Neuronal stem cell (in vitro differentiated cells): ENCODE data around the gene FKBP15.
A peak's percentile ranks its signal among the peaks of the same experiment; 100 is the strongest.

ENCODE experiments used
- DNase-seq: peaks from one replicate; pipeline ENCODE4 v3.0.0-alpha.2; 2013; ENCODE audit warnings: low spot score
- H2AFZ ChIP-seq: one replicate; pipeline ENCODE4 v1.6.1; 2013; ENCODE audit warnings: mild to moderate bottlenecking, low read length, inconsistent platforms
- H2AK5ac ChIP-seq: 2 replicates; pipeline ENCODE4 v1.6.1; 2013; ENCODE audit warnings: low read depth, mild to moderate bottlenecking, inconsistent platforms, low read length, moderate library complexity, mixed read lengths
- H2BK120ac ChIP-seq: 2 replicates; pipeline ENCODE4 v1.6.1; 2013; ENCODE audit warnings: low read depth, mild to moderate bottlenecking, inconsistent platforms, low read length, moderate library complexity, mixed read lengths
- H2BK12ac ChIP-seq: one replicate; pipeline ENCODE4 v1.6.1; 2013; ENCODE audit warnings: low read length, inconsistent platforms
- H2BK15ac ChIP-seq: 2 replicates; pipeline ENCODE4 v1.6.1; 2013; ENCODE audit warnings: mild to moderate bottlenecking, low read length, inconsistent platforms, mixed read lengths
- H2BK5ac ChIP-seq: one replicate; pipeline ENCODE4 v1.6.1; 2013; ENCODE audit warnings: inconsistent platforms, mild to moderate bottlenecking, low read length, moderate library complexity
- H3K14ac ChIP-seq: one replicate; pipeline ENCODE4 v1.6.1; 2013; ENCODE audit warnings: low read length, inconsistent platforms
- H3K18ac ChIP-seq: 2 replicates; pipeline ENCODE4 v1.6.1; 2013; ENCODE audit warnings: low read length, inconsistent platforms
- H3K23ac ChIP-seq: 2 replicates; pipeline ENCODE4 v1.6.1; 2013; ENCODE audit warnings: low read depth, mild to moderate bottlenecking, mixed read lengths, low read length, inconsistent platforms; ENCODE audit not compliant: poor library complexity
- H3K27ac ChIP-seq: replicated peaks from 3 replicates; pipeline ENCODE4 v1.5.1; 2013; ENCODE audit warnings: low read length, inconsistent platforms
- H3K27me3 ChIP-seq, 3 experiments: 2 replicates each; pipeline ENCODE4 v1.6.1; 2013; ENCODE audit warnings: low read length in 3 of 3, mild to moderate bottlenecking in 2 of 3, inconsistent platforms in 1 of 3, low read depth in 1 of 3, mixed read lengths in 1 of 3, moderate library complexity in 1 of 3; ENCODE audit not compliant: control insufficient read depth in 3 of 3, insufficient read depth in 3 of 3
- H3K36me3 ChIP-seq, 2 donors: replicated peaks in 1 of 2; 2 replicates each; pipeline ENCODE4 v1.6.1; 2013; ENCODE audit warnings: low read length in 2 of 2; ENCODE audit not compliant: control insufficient read depth in 2 of 2, insufficient read depth in 2 of 2
- H3K4ac ChIP-seq: 2 replicates; pipeline ENCODE4 v1.6.1; 2013; ENCODE audit warnings: inconsistent platforms, mild to moderate bottlenecking, low read length, moderate library complexity
- H3K4me1 ChIP-seq, 2 donors: 1 replicate in 1 of 2; 2 replicates in 1 of 2; pipeline ENCODE4 v1.6.1; 2013; ENCODE audit warnings: low read length in 2 of 2, low read depth in 1 of 2; ENCODE audit not compliant: control insufficient read depth in 2 of 2, insufficient read depth in 1 of 2
- H3K4me2 ChIP-seq: one replicate; pipeline ENCODE4 v1.6.1; 2013; ENCODE audit warnings: mild to moderate bottlenecking, low read length, inconsistent platforms; ENCODE audit not compliant: insufficient read depth, poor library complexity, severe bottlenecking
- H3K4me3 ChIP-seq, 2 donors: 2 replicates each; pipeline ENCODE4 v1.5.1; 2013; ENCODE audit warnings: low read length in 2 of 2, mild to moderate bottlenecking in 2 of 2, inconsistent platforms in 1 of 2, moderate library complexity in 1 of 2
- H3K79me1 ChIP-seq: one replicate; pipeline ENCODE4 v1.6.1; 2013; ENCODE audit warnings: low read depth, mild to moderate bottlenecking, inconsistent platforms, low read length, moderate library complexity
- H3K9ac ChIP-seq: one replicate; pipeline ENCODE4 v1.6.1; 2013; ENCODE audit warnings: mild to moderate bottlenecking, low read depth, low read length, inconsistent platforms; ENCODE audit not compliant: poor library complexity
- H3K9me3 ChIP-seq, 2 donors: replicated peaks in 1 of 2; 2 replicates each; pipeline versions ENCODE3 to v1.6.1; 2013; ENCODE audit warnings: low read length in 2 of 2, mild to moderate bottlenecking in 2 of 2, inconsistent platforms in 1 of 2, low read depth in 1 of 2, mixed read lengths in 1 of 2, moderate library complexity in 1 of 2; ENCODE audit not compliant: control insufficient read depth in 2 of 2, insufficient read depth in 1 of 2
- H4K8ac ChIP-seq: one replicate; pipeline ENCODE4 v1.6.1; 2013; ENCODE audit warnings: low read depth, mild to moderate bottlenecking, inconsistent platforms, low read length, moderate library complexity
- H4K91ac ChIP-seq: one replicate; pipeline ENCODE4 v1.6.1; 2013; ENCODE audit warnings: low read length, low read depth, mild to moderate bottlenecking, inconsistent platforms; ENCODE audit not compliant: poor library complexity
- WGBS, 2 donors: extraction: QIAGEN DNeasy Blood & Tissue Kit; methylation state at CpG; one replicate each; pipeline ENCODE4 v1.1.7; 2013; ENCODE audit warnings: missing lambda C conversion rate in 2 of 2, mixed read lengths in 1 of 2; ENCODE audit not compliant: insufficient read length in 2 of 2, insufficient replicate concordance in 1 of 2; ENCODE audit errors: extremely low coverage in 2 of 2; 5-methylcytosine and 5-hydroxymethylcytosine counted together

Gene FKBP15

DNA sequence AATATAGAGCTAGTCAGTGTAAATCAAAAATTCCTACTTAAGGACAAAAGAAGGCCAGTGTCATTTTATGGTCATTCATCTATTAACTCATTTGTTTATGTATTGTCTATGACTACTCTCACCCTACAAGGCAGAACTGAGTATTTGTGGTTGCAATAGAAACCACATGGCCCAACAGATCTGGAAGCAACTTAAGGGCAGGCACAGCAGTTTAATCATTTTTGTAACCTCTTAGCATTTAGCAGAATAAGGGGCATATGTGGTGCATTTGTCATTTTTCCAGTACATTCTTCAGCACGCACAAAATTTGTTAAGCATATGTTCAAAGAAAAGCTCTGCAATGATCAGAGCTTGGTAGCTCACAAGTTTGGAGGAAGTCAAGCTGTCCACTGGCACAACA, 1.1 kb downstream of the FKBP15 start:
- Histone ChIP-seq H3K79me1 (peaks cover 3% of the 10 kb centered on the region), H3K4me1 (peaks cover 4 to 12% of the 10 kb centered on the region in 2 donors), H3K14ac (no peak overlapping the region), H3K9me3 (no peaks in the 10 kb centered on the region), H3K27ac (no peak overlapping the region), H2BK12ac (no peak overlapping the region), H3K27me3 (no peaks in the 10 kb centered on the region), H4K91ac (no peak overlapping the region), H3K18ac (no peak overlapping the region), H3K9ac (no peak overlapping the region), H2AFZ (no peak overlapping the region), H2BK120ac (no peak overlapping the region), H2BK15ac (no peak overlapping the region), H2AK5ac (no peak overlapping the region), H3K36me3 (peaks cover 0 to 11% of the 10 kb centered on the region in 2 donors), H2BK5ac (no peak overlapping the region), H3K4me3 (peak overlapping the region in 1 of 2 donors; percentile 86), H3K23ac (no peak overlapping the region), H4K8ac (no peak overlapping the region), H3K4me2 (peak overlapping the region; percentile 59), H3K4ac (no peak overlapping the region)
- WGBS, 2 donors = no CpG with 5 or more reads among the region's 1 CpG
- DNase-seq = no peak

DNA sequence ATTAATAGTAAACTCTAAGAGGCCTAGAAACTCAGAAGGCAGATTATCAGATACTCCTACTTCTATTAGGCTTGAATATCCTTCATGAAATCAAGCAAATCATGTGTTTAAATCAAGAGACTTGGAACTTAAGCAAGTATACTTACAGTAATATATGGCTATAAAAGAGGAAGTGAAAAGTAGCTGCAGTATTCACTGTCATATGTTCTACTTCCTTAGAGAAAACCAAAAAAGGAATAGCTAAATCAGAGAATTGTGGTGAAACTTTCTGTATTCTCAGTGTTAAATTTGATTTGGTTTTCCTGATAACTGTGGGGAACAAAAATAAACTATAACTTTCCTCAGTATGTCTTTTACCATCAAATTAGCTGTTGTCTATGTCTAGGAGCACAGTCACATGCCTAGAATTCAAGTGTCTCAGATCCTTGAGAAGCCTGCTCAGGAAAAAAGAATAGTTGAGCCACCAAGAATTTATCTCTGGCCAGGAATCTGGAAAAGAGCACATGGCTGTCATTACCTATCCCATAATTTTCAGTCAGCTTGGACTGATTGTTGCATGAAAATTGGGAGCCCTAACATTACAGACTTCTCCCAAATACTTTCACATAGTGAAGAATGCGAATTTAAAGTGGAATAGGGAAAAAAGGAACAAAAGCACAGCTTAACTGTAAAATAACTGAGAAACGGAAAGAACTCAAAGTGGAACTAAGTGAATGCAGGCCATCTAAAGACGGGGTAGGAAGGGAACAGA, 1.7 kb downstream of the FKBP15 start:
- Histone ChIP-seq H3K14ac (no peak overlapping the region), H4K91ac (no peak overlapping the region), H3K9me3 (no peaks in the 10 kb centered on the region), H3K4ac (no peak overlapping the region), H2BK15ac (no peak overlapping the region), H3K23ac (no peak overlapping the region), H3K9ac (no peak overlapping the region), H3K4me1 (peaks cover 4 to 12% of the 10 kb centered on the region in 2 donors), H2BK5ac (no peak overlapping the region), H3K4me3 (peak overlapping the region in 1 of 2 donors; percentile 86), H2AFZ (no peak overlapping the region), H3K4me2 (no peak overlapping the region), H2BK12ac (no peak overlapping the region), H2AK5ac (no peak overlapping the region), H4K8ac (no peak overlapping the region), H3K27me3 (no peaks in the 10 kb centered on the region), H3K27ac (no peak overlapping the region), H3K36me3 (peaks cover 0 to 5% of the 10 kb centered on the region in 2 donors), H2BK120ac (no peak overlapping the region), H3K79me1 (peaks cover 3% of the 10 kb centered on the region), H3K18ac (no peak overlapping the region)
- WGBS, 2 donors = no CpG with 5 or more reads among the region's 3 CpGs
- DNase-seq = no peak

DNA sequence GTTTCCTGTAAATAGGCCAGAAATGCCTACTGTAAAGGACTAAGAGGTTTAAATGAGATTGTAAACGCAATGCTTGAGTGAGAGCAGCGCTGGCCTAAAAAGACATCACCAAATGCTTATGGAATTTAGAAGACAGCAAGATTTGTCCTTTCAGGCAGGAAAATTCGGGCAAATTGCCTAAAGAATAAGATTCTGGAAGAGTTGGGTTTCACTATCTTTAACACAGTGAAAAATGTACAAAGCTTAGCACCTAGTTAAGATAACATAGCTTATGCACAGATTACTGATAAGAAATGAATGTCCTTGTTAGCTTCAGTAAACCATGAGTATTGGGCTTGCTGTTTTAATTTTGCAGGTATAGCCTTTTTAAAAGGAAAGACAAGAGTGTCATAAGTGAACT, 4.7 kb downstream of the FKBP15 start:
- H2BK5ac ChIP-seq = no peak overlapping the region
- no peak for DNase-seq

DNA sequence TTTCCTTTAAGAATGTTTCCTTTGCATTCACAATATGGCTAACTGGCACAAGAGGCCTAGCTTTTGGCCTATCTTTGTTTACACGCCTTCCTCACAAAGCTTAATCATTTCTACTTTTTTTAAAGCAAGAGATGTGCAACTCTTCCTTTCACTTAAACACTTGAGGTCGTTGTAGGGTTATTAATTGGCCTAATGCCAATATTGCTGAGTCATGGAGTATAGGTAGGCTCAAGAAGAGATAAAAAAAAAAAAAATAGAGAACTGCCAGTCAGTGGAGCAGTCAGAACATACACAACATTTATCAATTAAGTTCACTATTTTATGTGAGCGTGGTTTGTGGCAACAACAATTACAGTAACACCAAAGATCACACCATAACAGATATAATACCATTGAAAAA, 5.9 kb downstream of the FKBP15 start:
- Histone ChIP-seq H2BK5ac (no peak overlapping the region), H3K4me1 (peaks cover 0 to 4% of the 10 kb centered on the region in 2 donors), H3K9me3 (no peaks in the 10 kb centered on the region), H2BK15ac (no peak overlapping the region), H3K27ac (no peak overlapping the region), H2BK12ac (no peak overlapping the region), H4K8ac (no peak overlapping the region), H2BK120ac (no peak overlapping the region), H3K27me3 (no peaks in the 10 kb centered on the region), H3K18ac (no peak overlapping the region), H3K23ac (no peak overlapping the region), H2AFZ (no peak overlapping the region), H3K4me2 (no peak overlapping the region), H3K36me3 (peaks cover 0 to under 1% of the 10 kb centered on the region in 2 donors), H3K4me3 (no peak overlapping the region), H3K9ac (no peak overlapping the region), H3K4ac (no peak overlapping the region), H2AK5ac (no peak overlapping the region), H3K14ac (no peak overlapping the region), H3K79me1 (no peaks in the 10 kb centered on the region), H4K91ac (no peak overlapping the region)
- no CpG with 5 or more reads among the region's 3 CpGs for WGBS, 2 donors
- no peak for DNase-seq

More for the DNA sequence above, 4.7 kb downstream of the FKBP15 start:
- H3K23ac ChIP-seq = no peak overlapping the region
- no peak overlapping the region for H2BK12ac ChIP-seq
- no peak overlapping the region for H4K91ac ChIP-seq
- no peak overlapping the region for H3K18ac ChIP-seq
- H3K14ac ChIP-seq = no peak overlapping the region
- peaks cover 0 to 5% of the 10 kb centered on the region in 2 donors for H3K4me1 ChIP-seq
- no peaks in the 10 kb centered on the region for H3K36me3 ChIP-seq
- no peak overlapping the region for H2BK120ac ChIP-seq
- H2AFZ ChIP-seq = no peak overlapping the region
- H3K9ac ChIP-seq = no peak overlapping the region
- H3K79me1 ChIP-seq = peaks cover 3% of the 10 kb centered on the region
- no peak overlapping the region for H4K8ac ChIP-seq
- H3K4me2 ChIP-seq = no peak overlapping the region
- no peaks in the 10 kb centered on the region for H3K27me3 ChIP-seq
- no peak overlapping the region for H2AK5ac ChIP-seq
- H3K4me3 ChIP-seq = no peak overlapping the region
- H2BK15ac ChIP-seq = no peak overlapping the region
- no peak overlapping the region for H3K27ac ChIP-seq
- no CpG with 5 or more reads among the region's 3 CpGs for WGBS, 2 donors
- H3K4ac ChIP-seq = no peak overlapping the region
- H3K9me3 ChIP-seq = no peaks in the 10 kb centered on the region
